NCI-H2107 treated with DMSO at 0.1 percent for 48 hours (cell line): Measurements from ENCODE around the gene STOM.
A peak's percentile ranks its signal among the peaks of the same experiment; 100 is the strongest.

Experiments used
- DNase-seq: peaks from one replicate; lab custom pipeline; 2025; ENCODE audit not compliant: unreplicated experiment; lab: John Stamatoyannopoulos, UW

The STOM gene

DNA sequence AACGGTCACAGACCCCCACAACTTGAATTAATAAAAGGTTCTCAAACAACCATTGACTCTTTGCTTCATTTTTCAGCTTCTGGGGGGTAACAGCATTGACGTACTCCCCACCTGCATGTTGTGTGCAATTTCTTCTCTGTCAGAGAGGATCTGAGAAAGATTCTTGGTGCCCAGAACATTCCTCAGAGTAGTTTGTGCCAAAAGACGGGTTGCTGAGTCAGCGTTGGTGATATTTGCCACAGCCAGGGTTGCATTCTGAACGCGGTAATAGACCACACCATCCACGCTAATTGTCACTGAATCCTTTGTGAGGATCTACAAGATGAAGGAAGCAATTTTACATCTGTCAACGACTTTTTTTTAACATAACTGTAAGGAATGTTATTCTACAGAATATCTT is 21.0 kb downstream of the STOM start:
- no peak for DNase-seq

DNA sequence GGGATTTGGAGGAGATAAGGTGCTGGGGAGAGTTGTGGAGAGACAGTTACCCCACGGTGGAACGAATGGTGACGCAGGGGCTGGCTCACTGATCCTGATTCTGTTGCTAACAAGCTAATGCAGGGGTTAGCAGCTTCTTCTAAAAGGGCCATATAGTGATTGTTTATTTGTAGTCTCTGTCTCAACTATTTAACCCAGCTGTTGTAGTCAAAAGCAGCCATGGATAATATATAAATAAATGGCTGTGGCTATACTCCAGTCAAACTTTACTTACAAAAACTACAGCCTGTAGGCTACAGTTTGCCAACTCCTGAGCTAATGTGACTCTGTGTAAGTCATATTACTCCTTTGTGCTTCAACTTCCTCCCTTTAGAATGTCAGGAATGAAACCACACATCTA is 21.8 kb downstream of the STOM start:
- no peak for DNase-seq

DNA sequence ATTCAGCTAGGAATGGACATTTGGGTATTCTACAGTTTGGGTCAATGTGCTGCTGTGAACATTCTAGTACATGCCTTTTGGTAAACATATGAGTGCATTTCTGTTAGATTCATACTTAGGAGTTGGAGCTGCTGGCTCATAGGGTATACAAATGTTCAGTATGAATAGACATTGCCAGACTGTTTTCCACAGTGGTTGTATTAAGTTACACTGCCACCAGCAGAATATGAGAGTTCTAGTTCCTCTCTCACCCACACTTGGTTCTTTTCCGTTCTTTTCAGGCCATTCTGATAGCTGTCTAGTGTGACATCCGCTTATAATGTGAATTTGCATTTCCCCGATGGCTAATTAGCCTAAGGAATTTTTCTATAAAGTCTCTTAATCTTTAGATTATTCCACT is 25.0 kb downstream of the STOM start:
- DNase-seq = peak; percentile 86

DNA sequence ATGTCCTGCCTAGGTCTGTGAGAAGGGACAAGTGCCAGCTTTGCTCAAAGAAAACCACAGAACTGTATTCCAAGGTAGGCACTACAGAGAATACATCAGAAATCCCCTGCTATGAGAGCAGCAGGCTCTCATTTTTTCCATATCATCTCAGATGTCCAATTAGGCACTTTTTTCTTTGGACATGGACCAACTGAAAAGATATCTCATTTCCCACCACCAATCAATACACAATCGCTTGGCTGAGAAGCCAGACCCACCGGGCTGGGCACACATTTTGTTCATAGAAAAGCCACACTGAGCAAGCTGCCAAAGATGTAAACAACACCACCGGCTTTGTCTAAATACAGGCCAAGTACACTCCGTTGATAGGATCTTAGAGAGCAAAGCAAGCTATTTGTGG is 25.9 kb downstream of the STOM start:
- DNase-seq = peak; percentile 95

DNA sequence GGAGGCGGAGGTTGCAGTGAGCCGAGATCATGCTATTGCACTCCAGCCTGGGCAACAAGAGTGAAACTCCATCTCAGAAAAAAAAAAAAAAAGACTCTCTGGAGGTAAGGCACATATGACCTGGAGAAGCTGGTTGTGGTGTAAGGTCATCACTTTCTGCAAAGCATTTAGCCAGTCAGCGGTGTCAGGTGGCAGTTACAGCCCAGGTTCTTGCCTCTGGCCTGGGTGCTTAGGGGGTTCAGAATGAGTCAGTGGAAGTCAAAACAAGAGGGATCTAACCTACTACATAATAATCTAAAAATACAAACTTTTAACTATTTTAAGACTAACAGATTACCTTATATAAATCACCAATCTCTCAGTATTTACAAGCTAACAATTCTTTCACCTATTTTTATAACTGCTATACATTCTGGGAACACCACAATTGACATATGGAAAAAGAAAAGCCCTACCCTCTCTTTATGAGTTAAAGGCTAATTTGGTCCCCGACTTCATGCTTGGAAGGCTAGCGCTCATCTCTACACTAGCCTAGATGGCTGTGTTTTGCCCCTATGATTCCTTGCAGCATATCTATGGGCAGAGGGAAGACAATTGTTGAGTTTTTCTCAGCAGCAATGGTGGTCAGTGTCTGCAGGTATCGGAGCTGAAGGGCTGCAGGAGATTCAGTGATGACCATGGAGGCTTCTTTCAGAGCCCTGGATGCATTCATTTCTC is 29.2 kb downstream of the STOM start:
- DNase-seq = no peak

DNA sequence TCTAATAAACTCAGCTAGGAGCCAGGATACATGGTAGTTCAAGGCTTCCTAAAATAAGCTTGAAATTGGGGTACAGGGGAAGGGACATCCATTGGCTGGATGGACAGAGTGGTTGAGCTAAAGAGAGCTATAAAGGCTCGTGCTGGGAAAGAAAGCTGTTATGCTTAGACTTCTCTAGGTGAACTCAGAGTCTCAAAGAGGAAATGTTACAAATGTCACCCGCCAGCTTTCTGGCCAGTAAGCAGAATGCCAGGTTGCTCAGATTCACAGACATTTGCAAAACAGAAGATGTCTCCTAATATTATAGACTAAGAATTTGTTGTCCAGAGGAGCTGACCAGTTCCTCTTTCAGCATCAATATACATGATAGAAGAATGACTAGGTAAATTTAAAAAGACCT is 30.6 kb downstream of the STOM start:
- DNase-seq = no peak

DNA sequence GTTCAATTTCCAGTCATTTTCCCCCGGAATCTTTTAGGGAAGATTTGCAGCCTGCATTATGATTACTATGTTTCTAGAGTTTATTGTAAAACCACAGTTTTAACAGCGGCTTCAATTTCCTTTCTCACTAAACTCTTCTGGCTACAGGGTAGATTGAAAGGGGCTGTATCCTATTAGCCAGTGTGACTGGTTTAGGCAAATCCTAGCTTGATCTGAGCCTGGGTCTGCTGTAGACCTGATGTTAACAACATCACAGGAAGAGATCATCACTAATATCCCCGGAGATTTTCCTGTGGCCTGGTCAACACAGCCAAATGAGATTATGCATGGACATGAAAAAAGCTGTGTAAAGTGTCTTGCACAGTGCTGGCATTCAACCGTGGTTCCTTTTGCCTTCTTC is 33.4 kb downstream of the STOM start:
- no peak for DNase-seq

DNA sequence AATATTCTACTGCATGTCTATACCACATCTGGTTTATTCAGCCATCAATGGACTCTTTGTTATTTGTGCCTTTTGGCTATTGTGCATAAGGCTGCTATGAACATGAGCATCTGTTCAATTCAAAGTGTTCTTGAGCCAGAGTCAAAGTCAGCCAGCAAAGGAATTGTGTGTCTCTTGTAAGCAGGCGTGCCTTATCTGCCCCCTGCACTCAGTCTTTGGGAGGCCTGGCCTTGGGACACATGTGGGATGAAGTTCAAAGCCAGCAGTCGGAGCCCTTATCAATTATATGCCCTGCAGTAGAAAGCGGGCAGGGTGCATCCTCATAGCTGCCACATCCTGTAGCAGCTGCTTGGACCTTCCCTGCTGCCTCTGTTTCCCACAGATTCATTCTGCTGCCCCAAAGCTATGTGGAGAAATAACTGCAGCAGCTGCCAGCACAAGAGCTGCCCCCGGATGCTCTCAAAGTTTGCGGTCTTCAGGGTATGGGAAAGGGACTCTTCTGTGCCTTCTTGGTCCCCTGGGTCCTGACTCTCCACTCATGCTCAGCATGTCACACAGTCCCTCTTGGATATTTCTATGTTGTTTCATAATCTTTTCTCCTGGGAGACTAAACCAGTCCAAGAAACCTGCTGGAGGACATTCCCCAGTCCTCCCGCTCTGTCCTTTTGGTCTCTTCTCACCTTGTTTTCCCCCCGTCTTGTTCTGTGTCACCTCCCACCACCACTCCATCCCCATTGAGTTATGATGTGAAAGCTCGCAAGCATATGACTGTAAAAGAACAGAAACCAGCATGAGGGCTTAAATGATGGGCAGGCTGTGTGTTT is 35.9 kb downstream of the STOM start:
- DNase-seq = no peak

DNA sequence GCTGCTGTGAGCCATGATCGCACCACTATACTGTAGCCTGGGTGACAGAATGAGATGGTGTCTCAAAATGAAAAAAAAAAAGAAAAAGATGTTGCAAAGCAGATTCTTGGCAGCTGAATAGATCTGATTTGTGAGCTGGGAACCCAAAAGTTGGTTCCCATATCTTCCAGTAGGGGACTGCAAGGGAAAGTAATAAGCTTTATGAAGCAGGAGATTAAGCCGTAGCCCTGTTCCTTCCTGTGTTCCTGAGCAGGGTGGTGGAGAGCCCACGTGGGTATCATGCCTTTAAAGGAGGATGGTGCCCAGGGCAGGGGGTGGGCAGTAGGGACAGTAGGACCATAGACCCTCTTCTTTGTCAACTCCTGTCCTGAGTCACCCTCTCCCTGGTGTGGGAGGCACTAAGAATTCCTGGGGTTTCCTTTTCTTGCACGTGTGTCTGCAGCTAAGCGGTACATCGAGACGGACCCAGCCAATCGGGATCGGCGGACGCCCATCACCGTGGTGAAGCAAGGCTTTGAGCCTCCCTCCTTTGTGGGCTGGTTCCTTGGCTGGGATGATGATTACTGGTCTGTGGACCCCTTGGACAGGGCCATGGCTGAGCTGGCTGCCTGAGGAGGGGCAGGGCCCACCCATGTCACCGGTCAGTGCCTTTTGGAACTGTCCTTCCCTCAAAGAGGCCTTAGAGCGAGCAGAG is 37.9 kb downstream of the STOM start:
- no peak for DNase-seq

DNA sequence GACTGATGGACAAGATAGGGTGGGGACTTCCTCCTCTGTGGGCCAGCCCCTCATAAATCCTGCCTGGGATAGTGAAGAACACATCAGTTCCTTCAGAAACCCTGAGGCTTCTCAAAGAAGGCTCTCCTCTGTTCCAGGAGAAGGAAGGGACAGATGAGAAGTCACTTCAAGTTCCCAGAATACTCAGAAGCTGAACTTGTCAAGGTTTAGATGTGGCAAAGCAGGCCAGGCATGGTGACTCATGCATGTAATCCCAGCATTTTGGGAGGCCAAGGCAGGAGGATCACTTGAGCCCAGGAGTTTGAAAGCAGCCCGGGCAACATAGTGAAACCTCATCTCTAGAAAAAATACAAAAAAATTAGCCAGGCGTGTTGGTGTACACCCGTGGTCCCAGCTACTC is 38.5 kb downstream of the STOM start:
- DNase-seq = no peak

DNA sequence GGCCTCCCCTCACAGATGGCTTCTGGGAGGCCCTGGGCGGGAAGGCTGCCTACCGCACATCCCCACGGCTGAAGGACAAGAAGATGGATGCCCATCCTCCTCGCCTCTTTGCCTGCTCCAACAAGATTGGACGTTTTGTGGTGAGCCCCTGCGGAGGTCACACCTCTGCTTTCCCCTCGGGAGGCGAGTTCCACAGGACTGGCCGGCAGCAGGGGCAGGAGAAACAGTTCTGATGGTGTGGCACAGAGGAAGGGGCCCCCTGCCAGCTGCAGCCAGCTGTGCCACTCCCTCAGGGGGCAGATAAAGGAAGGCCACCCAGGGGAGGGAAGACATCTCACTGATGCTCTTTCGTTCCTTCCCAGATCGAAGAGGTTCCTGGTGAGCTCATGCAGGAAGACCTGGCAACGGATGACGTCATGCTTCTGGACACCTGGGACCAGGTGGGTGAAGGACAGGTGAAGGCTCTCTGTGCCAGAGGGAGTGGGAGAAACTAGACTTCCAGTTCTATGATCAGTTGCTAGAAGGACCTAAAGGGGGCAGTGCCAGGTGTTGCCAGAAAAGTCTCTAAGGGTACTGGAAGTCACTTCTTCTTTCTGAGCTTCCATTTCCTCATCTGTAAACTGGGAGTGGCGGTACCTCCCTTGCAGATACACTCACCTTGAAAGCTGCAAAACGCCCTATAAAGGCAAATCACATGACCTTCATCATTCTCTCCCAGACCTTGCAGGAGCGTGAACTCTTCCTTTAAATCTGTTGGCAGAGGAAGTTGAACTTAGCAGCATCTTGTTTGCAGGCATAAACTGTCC is 41.0 kb downstream of the STOM start:
- no peak for DNase-seq

DNA sequence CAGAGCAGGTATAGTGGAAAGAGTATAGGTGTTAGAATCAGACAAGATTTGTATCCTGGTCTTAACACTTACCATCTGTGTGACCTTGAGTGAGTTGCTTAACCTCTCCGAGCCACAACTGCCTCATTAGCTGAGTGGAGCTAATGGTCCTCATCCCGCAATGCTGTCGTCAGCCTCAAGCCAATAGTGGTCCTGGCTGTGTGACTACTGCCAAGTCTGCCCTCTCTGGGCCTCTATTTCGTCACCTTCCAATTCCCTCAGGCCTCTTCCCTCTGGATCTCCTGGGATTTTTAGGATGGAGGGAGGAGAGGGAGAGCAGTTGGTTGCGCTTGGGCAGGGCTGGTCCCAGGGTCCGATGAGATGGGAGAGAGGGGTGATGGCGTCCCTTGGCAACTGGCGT is 41.6 kb downstream of the STOM start:
- no peak for DNase-seq

DNA sequence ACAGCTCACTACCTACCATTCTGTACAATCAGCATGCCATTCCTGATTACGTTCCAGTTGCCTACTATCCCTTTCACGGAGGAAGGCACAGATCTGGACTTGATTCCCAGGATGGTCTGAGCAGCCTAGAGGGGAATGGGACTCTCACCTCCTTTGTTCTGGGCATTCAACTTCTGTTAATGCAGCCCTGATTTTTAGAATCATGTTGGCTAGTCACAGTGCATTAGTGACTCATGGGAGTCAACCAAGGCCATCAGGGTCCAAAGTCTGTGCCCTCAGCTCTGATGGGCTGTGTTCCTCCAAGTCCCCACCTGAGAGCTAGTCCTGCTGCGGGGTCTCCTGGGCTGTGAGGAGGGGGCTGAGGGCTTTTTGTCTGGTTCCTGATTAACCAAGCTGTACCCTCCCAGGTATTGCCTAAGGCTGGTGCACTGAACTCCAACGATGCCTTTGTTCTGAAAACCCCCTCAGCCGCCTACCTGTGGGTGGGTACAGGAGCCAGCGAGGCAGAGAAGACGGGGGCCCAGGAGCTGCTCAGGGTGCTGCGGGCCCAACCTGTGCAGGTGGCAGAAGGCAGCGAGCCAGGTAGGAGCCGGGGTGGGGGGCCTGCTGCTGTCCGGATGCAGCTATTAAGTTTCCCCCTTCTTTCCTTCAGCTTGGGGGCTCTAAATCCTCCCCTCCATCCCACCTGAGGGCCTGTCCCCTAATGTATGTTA is 43.0 kb downstream of the STOM start:
- no peak for DNase-seq

DNA sequence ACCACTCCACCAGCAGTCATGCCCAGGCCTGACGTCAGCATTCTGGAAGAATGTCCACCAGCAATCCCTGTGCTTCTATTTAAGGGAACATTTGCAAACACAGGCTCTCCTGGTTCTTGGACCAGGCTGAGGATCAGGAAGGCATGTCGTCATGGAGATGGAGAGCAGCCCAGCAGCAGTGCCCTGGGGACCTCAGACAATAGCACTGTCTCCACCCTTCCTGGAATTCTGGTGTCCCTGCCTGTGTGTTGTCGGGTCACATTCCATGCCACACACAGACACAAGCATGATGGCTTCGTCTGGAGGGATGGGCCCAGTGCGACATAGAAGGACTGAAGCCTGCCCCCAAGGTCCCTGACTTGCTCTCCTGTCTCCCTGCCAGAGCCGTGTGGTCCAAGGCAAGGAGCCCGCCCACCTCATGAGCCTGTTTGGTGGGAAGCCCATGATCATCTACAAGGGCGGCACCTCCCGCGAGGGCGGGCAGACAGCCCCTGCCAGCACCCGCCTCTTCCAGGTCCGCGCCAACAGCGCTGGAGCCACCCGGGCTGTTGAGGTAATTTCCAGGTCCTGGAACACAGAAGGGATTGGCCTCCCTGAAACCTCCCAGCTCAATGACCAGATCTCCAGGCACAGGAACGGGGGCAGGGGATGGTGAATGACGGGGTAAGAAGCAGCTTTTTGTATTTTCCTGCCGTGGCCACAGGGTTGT is 43.8 kb downstream of the STOM start:
- peak; percentile 68 for DNase-seq

DNA sequence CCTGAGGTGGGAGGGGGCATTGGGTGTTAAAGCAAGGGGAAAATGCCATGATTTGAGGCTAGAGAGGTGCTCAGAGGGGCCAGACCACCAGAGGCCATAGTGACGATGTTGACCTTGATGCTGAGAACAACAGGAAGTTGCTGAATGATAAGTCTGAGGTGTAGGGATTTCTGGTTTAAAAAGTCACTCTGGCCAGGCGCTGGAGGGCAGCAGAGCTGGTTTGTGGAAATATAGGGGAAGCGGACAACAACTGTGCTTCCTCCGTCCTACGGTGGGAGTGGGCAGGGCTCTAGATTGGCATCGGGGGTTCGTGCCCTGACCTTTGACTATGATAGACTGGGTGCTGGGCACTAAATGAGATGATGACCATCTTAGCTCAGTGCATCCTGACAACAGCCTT is 44.7 kb downstream of the STOM start:
- no peak for DNase-seq

DNA sequence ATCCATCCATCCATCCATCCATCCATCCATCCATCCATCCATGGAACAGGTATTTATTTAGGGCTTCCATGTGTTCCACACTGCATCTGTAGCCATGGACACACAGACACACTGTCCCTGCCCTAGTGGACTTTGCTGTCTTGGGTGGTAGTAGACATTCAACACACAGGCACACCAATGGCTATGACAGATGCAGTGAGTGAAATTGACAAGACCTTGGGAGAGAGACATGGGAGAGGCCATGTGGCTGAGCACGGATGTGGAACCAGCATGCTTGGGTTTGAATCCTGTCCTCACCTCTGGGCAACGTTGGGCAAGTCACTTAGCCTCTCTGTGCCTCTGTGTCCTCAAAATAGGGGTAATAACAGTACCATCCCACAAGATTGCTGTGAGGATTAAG is 45.3 kb downstream of the STOM start:
- no peak for DNase-seq

DNA sequence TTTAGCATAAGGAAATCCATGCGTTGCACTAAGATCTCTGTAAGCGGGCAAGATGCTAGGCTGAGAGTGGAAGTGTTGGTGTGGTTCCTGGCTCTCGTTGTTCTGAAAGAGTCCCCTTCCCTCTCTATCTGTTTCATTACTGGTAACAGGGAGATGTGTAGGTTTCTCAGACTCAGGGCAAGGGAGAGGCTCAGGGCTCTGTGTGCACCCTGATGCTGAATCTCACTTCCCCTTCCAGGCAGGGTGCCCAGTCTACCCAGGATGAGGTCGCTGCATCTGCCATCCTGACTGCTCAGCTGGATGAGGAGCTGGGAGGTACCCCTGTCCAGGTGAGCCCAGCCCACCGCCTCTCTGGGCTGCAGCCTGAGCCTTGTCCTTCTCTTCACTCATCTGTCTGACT is 45.7 kb downstream of the STOM start:
- DNase-seq = no peak

DNA sequence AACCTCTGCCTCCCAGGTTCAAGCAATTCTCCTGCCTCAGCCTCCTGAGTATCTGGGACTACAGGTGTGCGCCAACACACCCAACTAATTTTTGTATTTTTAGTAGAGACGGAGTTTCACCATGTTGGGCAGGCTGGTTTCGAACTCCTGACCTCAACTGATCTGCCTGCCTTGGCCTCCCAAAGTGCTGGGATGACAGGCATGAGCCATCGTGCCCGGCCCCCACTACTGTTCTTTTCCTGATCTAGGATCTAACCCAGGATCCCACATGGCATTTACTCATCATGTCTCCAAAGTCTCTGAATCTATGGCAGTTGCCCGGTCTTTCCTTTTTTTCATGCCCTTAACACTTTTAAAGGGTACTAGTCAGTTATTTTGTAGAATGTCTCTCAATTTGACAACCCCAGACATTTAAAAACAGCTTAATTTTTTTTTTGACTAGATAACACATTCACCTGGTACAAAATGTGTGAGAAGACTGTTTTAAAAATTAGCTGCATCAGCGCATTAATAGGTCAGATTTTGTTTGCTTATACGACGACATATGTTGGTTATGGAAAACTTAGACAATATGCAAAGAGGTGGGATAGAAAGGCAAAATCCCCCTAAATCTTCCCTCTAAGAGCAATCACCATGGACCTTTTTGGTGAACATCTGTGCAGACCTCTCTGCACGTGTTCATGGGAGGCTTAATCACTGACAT is 46.5 kb downstream of the STOM start:
- DNase-seq = no peak

DNA sequence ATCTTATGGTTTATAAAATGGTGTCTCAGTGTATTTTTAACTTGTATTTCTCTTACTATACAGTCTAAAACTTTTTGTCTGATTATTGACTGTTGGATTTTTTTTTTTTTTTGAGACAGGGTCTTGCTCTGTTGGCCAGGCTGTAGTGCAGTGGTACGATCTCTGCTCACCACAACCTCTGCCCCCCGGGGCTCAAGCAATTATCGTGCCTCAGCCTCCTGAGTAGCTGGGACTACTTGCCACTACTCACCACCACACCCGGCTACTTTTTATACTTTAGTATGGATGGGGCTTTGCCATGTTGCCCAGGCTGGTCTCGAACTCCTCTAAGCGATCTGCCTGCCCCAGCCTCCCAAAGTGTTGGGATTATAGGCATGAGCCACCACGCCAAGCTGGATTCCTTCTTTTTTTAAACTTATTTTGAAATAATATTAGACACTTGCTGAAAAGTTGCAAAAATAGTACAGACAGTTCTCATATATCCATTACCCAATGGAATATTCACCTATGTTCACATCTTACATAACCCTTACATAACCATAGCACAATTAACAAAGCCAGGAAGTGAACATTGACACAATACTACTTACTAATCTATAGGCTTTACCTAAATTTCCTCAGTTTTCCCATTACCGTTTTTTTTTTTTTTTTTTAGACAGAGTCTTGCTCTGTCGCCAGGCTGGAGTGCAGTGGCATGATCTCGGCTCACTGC is 47.2 kb downstream of the STOM start:
- DNase-seq = no peak
